GM18508 (cell line): ENCODE data around the gene PTPN6.
A peak's percentile ranks its signal among the peaks of the same experiment; 100 is the strongest.
"Not testable (repeated sequence)": the region's sequence is repeated elsewhere in the genome, so short reads cannot be mapped to it uniquely, and the experiment has no call there.

ENCODE experiments used
- ATAC-seq: cut with Tn5 transposase; IDR thresholded peaks from one replicate; pipeline ENCODE4 v1.9.1; 2021; ENCODE audit warnings: moderate number of reproducible peaks; ENCODE audit not compliant: insufficient read depth, unreplicated experiment

The PTPN6 gene

DNA sequence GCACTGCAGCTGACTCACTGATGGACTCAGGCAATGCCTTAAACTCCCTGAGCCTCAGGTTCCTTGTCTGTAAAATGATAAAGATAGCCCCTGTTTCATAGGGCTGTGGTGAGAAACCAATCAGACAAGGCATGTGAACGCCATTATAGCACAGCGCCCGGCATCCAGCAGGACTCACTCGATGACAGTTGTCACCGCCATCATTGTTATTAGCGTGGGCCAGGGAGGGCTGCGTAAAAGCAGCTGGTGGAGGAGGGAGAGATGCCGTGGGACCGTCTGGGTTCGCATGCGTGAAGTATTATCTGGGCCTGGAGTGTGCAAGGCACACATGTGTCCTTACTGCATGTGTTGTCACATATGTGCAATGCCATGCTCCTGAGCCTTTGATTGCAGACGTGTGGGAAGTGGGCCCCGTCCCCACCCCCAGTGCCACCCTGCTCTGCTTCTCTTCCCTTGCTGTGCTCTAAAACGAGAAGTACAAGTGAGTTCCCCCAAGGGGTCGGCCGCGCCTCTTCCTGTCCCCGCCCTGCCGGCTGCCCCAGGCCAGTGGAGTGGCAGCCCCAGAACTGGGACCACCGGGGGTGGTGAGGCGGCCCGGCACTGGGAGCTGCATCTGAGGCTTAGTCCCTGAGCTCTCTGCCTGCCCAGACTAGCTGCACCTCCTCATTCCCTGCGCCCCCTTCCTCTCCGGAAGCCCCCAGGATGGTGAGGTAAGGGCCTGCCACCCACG, at the start of gene PTPN6:
Gene PTPN6, plus strand, starts transcription at position 546 of the 730 bp plus-strand sequence. Its CDS starts 157 bp downstream, at position 703.
- ATAC-seq: no peak

DNA sequence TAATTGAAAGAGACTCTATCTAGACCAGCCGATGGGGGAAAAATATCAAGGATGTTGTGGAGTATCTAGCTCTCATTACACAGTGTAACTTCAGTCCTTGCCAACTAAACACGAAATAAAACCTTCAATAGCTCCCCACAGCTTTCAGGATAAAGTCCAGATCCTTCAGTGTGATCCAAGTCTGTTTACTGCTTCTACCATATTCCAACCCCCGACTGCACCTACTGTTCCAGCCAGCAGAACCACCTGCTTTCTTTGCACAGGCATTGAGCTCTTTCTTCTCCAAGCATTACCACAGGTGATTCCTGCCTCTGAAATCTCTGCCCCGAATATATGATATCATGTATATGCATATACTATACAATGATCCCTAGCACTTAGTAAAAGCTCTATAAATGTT, 48.7 kb upstream of the PTPN6 start:
- ATAC-seq: no peak

DNA sequence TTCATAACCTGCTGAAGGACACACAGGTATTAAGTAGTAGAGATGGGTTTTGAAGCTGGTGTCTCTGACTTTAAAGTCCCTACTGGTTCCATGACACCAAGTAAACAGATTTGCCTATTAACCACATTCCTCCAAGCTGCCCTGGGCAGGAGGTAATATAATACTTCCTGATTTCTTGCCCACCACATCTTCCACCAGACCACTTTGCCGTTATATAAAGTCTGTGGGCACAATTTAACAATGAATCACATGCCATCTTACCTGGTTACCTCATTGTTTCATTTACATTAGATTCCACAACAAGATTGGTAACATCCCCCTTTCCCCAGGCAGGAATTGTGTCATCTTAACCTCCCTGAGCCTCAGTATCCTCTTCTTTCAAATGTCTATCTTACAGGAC, 47.4 kb upstream of the PTPN6 start:
- ATAC-seq: no peak

DNA sequence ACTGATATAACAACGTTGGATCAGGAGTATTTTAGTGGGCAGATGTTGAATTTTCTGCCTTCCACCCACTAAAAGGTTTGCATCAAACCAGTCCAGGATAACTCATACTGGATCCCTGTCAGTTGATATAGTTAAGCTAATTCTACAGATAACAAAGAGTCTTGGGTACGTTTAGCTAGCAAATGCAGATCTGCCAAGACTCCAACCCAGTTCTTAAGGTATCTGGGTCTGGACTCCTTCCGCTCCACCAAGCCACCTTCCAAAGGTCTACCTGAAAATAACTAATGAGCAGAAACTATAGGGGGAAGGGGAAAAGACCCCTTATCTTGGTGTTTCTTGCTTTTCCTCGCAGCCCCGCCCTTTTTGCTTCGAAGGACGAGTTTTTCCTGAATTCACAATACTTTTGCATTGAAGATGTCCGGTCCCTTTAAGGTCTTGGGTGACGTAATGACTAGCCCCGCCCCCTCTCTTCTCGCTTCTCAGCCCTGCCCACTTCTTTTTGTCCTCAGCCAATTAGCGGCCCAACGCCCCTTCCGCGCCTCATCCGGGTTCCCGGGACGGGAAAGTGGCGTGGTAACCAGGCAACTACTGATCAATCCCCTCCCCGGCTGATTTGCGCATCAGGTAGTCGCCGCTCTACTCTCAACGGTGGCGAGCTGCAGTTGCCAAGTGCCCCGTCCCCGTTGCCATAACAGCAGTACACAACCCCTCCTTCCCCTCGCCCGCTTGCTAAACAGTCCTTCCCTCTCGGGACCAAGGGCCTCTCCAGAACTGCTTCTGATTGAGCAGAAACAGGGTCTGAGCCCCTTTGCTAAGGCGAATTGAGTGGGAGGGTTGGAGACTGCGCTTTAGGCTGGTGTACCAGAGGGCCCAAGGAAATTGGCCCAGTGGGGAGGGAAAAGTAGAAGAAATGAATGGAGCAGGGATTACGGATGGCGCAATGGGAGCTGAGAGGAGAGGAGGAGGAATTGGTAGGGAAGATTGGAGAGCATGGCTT, 46.6 kb upstream of the PTPN6 start, which contains the start of gene LRRC23:
Gene LRRC23, plus strand, starts transcription at position 543 of the 997 bp plus-strand sequence. CDS start 812 bp downstream, outside the sequence.
- ATAC-seq: peak; percentile 74

DNA sequence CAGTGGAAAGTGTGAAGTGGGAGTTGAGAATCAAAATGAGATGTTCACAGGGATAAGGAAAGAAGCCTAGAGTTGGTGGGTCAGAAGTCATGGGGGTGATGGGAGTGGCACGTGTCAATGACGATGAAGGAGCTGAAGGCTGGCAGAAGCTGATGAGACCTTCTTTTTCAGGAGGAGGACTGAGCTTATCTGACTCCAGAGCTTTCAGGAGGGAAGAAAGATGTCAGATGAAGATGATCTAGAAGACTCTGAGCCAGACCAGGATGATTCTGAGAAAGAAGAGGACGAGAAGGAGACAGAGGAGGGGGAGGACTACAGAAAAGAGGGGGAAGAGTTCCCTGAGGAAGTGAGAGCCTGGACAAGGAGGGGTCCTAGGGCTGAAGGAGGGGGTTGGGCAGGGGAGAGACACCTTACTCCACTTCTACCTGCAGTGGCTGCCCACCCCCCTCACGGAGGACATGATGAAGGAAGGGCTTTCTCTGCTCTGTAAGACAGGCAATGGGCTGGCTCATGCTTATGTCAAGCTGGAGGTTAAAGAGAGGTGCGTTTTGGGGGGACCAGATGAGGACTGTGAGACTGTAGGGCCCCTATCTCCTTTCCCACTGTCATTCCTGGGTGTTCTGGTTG, 45.6 kb upstream of the PTPN6 start:
- ATAC-seq: no peak

DNA sequence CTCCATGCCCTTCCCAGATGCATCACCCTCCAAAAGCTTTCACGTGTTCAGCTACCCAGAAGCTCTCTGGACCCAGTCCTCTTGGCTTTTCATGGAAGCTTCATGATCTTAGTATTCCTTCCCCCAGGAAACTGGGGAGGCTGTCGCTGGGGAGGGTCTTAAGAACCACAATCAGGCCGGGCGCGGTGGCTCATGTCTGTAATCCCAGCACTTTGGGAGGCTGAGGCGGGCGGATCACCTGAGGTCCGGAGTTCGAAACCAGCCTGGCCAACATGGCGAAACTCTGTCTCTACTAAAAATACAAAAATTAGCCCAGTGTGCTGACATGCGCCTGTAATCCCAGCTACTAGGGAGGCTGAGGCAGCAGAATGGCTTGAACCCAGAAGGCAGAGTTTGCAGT, 43.0 kb upstream of the PTPN6 start:
- ATAC-seq: not testable (repeated sequence)

DNA sequence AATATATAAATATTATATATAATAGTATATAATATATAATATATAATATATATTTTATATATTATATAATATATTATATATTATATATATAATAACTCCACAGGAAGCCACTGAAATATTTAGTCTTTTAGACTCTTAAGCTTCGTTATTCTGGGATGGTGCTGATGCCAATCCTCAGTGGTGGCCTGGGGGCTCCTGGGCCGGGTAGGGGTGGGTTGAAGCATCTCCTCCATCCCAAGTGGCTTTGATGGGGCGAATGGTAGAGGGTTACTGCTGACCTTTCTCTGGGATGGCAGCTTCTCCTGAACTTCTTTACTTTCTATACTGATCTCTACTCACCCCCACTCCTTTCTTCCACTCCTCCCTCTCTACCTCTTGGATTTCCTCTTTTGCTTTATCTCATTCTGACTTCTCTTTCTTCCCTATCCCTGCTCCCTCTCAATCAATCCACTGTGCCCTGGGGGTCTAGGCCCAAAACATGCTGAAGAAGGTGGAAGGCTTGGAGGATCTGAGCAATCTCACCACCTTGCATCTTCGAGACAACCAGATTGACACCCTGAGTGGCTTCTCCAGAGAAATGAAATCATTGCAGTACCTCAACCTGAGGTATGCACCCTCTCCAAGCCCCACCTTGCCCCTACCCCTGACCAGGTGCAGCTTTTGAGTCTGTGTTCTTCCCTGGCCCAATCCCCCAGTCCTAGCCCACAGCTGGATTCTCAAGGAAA, 41.6 kb upstream of the PTPN6 start:
- ATAC-seq: no peak

DNA sequence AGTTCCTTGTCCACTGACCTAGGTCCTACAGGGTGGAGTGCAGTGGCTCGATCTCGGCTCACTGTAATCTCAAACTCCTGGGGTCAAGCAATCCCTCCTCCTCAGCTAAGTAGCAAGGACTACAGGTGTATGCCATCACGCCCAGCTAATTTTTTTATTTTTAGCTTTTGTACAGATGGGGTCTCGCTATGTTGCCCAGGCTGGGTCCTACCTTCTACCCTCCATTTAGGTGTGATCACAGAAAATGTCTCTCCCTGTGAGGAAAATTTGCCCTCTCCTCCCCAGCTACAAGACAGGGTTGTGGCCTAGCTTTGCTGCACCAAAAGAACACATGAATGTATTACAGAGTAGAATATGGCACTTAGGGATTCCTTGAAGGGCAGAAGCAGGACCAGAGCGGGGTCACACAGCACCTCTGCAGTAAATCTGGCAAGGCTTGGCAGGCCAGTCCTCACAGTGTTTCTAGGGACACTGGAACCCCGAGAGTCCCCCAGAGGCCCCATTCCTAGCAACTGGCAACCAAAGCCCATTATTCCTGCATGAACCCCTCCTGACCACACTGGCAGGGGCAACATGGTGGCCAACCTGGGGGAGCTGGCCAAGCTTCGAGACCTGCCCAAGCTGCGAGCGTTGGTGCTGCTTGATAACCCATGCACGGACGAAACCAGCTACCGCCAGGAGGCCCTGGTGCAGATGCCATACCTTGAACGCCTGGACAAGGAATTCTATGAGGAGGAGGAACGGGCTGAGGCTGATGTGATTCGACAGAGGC, 38.8 kb upstream of the PTPN6 start:
- ATAC-seq: no peak

DNA sequence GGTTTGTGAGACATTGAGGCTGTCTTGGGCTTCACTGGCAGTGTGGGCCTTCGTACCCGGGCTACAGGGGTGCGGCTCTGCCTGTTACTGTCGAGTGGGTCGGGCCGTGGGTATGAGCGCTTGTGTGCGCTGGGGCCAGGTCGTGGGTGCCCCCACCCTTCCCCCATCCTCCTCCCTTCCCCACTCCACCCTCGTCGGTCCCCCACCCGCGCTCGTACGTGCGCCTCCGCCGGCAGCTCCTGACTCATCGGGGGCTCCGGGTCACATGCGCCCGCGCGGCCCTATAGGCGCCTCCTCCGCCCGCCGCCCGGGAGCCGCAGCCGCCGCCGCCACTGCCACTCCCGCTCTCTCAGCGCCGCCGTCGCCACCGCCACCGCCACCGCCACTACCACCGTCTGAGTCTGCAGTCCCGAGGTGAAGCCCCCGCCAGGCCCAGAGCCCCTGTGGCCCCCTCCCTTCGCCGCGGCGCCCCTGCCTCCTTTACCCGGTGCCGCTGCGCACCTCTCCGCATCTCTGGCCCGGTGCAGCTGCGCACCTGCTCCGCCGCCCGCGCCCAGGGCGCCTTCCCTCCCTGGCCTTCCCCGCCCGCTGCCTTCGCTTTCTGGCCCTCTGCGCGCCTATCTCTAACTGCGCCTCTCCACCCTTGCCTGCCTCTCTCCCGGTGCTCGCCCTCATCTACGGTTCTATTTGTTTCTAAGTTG, 36.8 kb upstream of the PTPN6 start, which contains the start of gene ENO2:
Gene ENO2, plus strand, starts transcription at position 335 of the 701 bp plus-strand sequence. CDS start 1,253 bp downstream, outside the sequence.
- ATAC-seq: no peak

DNA sequence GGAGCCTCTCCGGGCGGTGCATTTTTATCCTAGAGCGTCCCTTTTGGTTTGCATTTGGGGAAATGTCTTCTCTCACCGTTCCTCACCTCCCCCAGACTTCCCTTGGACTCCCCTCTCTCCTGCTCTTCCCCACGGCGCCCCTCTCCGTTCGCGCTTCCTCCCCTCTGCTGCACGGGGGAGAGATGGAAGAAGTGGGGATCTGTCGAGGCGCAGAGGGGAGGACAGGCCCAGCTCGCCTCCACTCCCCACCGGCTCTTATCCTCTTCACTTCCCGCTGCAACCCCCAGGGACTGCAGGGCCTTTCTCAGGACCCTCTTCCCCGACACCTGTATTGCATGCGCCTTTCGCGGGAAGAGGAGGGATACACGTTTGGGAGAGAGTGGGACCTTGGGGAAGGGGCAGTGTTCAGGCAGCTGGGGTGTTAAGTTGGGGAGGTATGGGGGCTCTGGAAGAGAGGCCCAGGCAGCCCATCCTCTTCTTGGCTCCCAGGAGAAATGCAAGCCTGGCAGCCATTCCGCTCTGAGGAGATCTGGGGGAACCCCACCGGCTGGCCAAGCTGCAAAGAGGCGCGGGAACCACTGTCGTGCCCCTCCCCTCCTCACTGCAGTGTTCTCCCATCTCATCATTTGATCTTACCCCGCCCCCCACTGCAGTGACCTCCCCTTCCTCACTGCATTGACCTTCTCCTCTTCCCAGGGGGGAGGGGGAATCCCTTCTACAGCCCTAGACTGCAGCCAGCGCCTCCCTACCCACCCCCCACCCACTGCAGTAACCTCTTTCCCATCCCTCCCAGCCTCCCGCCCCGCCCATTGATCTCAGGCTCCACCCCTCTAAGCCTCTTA, 36.0 kb upstream of the PTPN6 start:
- ATAC-seq: no peak

DNA sequence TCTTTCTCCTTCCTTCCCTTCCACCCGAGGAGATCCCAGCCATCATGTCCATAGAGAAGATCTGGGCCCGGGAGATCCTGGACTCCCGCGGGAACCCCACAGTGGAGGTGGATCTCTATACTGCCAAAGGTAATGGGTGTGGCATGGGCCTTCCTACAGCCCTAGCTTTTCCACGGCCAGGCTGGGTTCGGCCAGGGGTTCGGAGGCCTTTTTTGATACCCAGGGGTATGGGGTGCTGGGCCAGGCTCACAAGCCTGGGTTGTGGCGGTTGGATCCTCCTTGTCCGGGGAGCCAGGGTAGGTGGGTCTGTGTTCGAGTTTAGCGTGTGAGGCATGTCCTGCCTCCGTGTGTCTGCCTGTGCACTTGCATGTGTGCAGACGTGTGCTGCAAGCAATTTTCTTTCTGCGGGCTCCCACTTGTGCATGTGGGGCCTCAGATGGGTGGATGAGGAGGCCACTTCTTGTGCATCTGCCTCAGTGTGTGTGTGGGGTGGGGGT, 35.3 kb upstream of the PTPN6 start:
- ATAC-seq: no peak

DNA sequence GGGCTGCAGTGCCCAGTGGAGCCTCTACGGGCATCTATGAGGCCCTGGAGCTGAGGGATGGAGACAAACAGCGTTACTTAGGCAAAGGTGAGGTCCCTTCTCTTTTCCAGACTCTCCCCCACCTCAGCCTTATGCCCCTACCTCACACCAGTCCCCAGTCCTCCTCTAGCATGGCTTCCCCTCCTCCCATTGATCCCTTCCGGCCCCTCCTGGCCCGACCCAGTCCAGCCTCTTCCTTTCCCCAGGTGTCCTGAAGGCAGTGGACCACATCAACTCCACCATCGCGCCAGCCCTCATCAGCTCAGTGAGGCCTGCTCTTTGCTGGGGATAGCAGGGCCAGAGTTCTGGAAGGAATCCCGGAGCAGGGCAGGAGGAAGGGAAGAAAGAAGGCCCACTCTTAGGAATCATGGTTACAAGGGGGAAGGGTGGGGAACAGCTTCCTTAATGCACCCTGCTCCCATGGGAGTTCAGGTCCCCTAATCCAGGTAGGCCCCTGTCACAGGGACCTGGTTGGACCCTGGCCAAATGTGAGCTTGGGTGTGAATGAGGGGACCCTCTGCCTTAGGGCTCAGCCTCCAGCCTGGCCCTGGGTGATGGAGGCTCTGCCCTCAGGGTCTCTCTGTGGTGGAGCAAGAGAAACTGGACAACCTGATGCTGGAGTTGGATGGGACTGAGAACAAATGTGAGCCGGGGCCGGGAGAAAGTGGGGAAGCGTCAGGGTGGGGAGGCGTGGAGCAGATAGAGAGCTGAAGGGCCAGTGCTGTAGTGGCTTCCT, 34.5 kb upstream of the PTPN6 start:
- no peak for ATAC-seq

DNA sequence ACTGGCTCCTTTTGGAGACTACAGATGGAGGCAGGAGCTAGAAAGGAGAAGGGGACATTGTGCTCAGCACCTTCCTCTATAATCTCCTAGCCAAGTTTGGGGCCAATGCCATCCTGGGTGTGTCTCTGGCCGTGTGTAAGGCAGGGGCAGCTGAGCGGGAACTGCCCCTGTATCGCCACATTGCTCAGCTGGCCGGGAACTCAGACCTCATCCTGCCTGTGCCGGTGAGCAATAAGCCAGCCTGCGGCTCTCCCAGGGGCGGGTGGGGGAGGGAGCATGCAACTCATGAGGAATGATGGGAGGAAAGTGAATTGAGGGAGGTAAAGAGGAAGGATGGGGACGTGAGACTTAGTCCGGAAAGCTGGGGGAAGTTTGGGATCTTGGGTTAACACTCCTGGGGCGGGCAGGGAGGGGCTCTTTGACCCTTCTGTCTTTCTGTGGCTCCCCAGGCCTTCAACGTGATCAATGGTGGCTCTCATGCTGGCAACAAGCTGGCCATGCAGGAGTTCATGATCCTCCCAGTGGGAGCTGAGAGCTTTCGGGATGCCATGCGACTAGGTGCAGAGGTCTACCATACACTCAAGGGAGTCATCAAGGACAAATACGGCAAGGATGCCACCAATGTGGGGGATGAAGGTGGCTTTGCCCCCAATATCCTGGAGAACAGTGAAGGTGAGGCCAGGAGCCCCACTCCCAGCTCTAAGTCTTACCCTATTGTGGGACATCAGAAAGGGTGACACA, 33.5 kb upstream of the PTPN6 start:
- ATAC-seq: no peak

DNA sequence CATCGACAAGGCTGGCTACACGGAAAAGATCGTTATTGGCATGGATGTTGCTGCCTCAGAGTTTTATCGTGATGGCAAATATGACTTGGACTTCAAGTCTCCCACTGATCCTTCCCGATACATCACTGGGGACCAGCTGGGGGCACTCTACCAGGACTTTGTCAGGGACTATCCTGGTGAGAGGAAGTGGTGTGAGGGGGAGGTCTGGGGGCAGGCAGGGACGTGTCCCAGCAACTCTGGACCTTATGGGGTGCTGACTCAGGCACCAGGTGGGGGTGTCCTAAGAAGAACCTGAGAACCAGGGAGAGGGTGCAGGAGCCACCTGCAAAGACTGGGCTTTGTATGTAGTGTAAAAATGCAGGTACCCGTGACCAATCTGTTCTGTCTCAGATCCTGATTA, 31.6 kb upstream of the PTPN6 start:
- ATAC-seq: no peak

DNA sequence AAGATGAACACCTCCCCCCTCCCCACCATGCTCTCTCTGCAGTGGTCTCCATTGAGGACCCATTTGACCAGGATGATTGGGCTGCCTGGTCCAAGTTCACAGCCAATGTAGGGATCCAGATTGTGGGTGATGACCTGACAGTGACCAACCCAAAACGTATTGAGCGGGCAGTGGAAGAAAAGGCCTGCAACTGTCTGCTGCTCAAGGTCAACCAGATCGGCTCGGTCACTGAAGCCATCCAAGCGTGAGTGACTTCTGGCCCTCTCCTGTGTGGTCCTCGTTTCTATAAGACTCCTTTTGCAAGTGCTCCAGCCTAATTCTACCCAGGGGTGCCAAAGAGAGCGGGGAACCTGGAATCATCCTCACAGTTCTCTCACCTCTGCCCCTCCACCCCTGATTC, 29.6 kb upstream of the PTPN6 start:
- no peak for ATAC-seq
